NB4 (cell line): ENCODE measurements around the gene NBEA.

Experiments used
- MYC ChIP-seq: IDR thresholded peaks from 2 replicates; pipeline ENCODE4 v1.6.1; 2011; ENCODE audit warnings: low read depth, low read length
- POLR2A ChIP-seq: IDR thresholded peaks from 2 replicates; pipeline ENCODE4 v1.6.1; 2011; ENCODE audit warnings: mild to moderate bottlenecking; ENCODE audit not compliant: insufficient read length; ENCODE audit errors: extremely low read depth
- TF ChIP-seq, protein P1 (sequence below): IDR thresholded peaks from one replicate; pipeline ENCODE4 v1.5.1; 2012; ENCODE audit warnings: low read depth, low read length
- TF ChIP-seq, protein P2 (sequence below): IDR thresholded peaks from 2 replicates; pipeline ENCODE4 v1.6.1; 2011; ENCODE audit warnings: low read depth, low read length

DNA sequence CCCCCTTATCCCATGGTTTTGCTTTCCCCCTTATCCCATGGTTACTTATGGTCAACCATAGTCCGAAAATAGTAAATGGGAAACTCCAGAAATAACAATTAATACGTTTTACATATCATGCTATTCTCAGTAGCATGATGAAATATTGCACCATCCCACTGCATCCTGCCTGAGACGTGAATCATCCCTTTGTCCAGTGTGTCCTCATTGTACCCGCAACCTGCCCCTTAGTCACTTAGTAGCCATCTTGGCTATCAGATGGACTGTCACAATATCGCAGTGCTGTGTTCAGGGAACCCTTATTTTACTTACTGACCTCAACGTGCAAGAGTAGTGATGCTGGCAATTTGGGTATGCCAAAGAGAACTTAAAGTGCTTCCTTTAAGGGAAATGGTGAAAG is 10.5 kb upstream of the NBEA start:
- TF ChIP-seq, protein P1, sequence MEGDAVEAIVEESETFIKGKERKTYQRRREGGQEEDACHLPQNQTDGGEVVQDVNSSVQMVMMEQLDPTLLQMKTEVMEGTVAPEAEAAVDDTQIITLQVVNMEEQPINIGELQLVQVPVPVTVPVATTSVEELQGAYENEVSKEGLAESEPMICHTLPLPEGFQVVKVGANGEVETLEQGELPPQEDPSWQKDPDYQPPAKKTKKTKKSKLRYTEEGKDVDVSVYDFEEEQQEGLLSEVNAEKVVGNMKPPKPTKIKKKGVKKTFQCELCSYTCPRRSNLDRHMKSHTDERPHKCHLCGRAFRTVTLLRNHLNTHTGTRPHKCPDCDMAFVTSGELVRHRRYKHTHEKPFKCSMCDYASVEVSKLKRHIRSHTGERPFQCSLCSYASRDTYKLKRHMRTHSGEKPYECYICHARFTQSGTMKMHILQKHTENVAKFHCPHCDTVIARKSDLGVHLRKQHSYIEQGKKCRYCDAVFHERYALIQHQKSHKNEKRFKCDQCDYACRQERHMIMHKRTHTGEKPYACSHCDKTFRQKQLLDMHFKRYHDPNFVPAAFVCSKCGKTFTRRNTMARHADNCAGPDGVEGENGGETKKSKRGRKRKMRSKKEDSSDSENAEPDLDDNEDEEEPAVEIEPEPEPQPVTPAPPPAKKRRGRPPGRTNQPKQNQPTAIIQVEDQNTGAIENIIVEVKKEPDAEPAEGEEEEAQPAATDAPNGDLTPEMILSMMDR, result no peak
- TF ChIP-seq MYC (no peak), POLR2A (no peak)
- TF ChIP-seq, protein P2, sequence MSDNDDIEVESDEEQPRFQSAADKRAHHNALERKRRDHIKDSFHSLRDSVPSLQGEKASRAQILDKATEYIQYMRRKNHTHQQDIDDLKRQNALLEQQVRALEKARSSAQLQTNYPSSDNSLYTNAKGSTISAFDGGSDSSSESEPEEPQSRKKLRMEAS, result no peak
